Gastrocnemius medialis (tissue), 4 donors: Measurements from ENCODE around the gene CHST15.

Experiments used
- CTCF ChIP-seq, 5 experiments: fragments of 450-650 bp in 3 of 5; fragments of 200-600 bp in 2 of 5; sonication (generic) in 2 of 5; IDR thresholded peaks in 4 of 5; conservative IDR thresholded peaks in 1 of 5; 1 replicate in 4 of 5; 2 replicates in 1 of 5; pipeline ENCODE4 v1.5.1; 2016 to 2019; ENCODE audit warnings: antibody characterized with exemption in 5 of 5, mild to moderate bottlenecking in 3 of 5, moderate library complexity in 3 of 5
- POLR2A ChIP-seq, 2 donors: fragments of 450-650 bp; IDR thresholded peaks; one replicate each; pipeline ENCODE4 v1.6.1; 2017; ENCODE audit warnings: antibody characterized with exemption in 2 of 2, mild to moderate bottlenecking in 2 of 2, moderate library complexity in 2 of 2

- TF ChIP-seq CTCF (IDR thresholded peaks at IDR 0.05 in 4 of 5, conservative IDR thresholded peaks at IDR 0.05 in 1 of 5) (no peak), POLR2A (IDR thresholded peaks at IDR 0.05) (no peak)
Measured at GRCh38 chr10:124049484-124049883, 43.9 kb downstream of the CHST15 start.
